ENCODE data around the gene VIT. TPM values are rescaled to one million over a fixed set of nuclear protein-coding genes. Genes with fewer than 3 reads are reported as not detected.

VIT gene
- total RNA-seq, 1 donor from 2014 or later: not detected

GRCh38 chr2:36677386-36677785 lies 19.1 kb upstream of the VIT start:
- H3K27me3 Mint-ChIP-seq (ENCODE audit: unreplicated experiment): peaks cover 1% of the 10 kb centered on the region
- no peaks in the 10 kb centered on the region for H3K4me1 Mint-ChIP-seq (ENCODE audit: low read depth, unreplicated experiment)
- no peaks in the 10 kb centered on the region for H3K9me3 Mint-ChIP-seq (ENCODE audit: unreplicated experiment)
- TF ChIP-seq CTCF (IDR thresholded peaks at IDR 0.05; ENCODE audit: partially characterized antibody, unreplicated experiment): no peak
- H3K27ac Mint-ChIP-seq (ENCODE audit: unreplicated experiment): no peak overlapping the region
- H3K4me3 Mint-ChIP-seq (ENCODE audit: unreplicated experiment): no peak overlapping the region
- DNase-seq: no peak
- peaks cover 5% of the 10 kb centered on the region for H3K36me3 Mint-ChIP-seq (ENCODE audit: unreplicated experiment)

- H3K4me1 Mint-ChIP-seq (ENCODE audit: low read depth, unreplicated experiment): no peaks in the 10 kb centered on the region
- no peak overlapping the region for H3K27ac Mint-ChIP-seq (ENCODE audit: unreplicated experiment)
- H3K27me3 Mint-ChIP-seq (ENCODE audit: unreplicated experiment): no peaks in the 10 kb centered on the region
- no peak overlapping the region for H3K4me3 Mint-ChIP-seq (ENCODE audit: unreplicated experiment)
- no peak for DNase-seq
- H3K9me3 Mint-ChIP-seq (ENCODE audit: unreplicated experiment): no peaks in the 10 kb centered on the region
- TF ChIP-seq CTCF (IDR thresholded peaks at IDR 0.05; ENCODE audit: partially characterized antibody, unreplicated experiment): no peak
- peaks cover 5% of the 10 kb centered on the region for H3K36me3 Mint-ChIP-seq (ENCODE audit: unreplicated experiment)
Measured at GRCh38 chr2:36677996-36678605, 18.4 kb upstream of the VIT start.

- Mint-ChIP-seq H3K4me3 (ENCODE audit: unreplicated experiment) (no peak overlapping the region), H3K9me3 (ENCODE audit: unreplicated experiment) (no peaks in the 10 kb centered on the region), H3K27ac (ENCODE audit: unreplicated experiment) (no peak overlapping the region), H3K27me3 (ENCODE audit: unreplicated experiment) (no peaks in the 10 kb centered on the region), H3K4me1 (ENCODE audit: low read depth, unreplicated experiment) (no peaks in the 10 kb centered on the region), H3K36me3 (ENCODE audit: unreplicated experiment) (peaks cover 5% of the 10 kb centered on the region)
- DNase-seq: no peak
- TF ChIP-seq CTCF (IDR thresholded peaks at IDR 0.05; ENCODE audit: partially characterized antibody, unreplicated experiment): no peak
Measured at GRCh38 chr2:36678856-36679255, 17.7 kb upstream of the VIT start.

GRCh38 chr2:36680012-36680411 lies 16.5 kb upstream of the VIT start:
- no peaks in the 10 kb centered on the region for H3K4me1 Mint-ChIP-seq (ENCODE audit: low read depth, unreplicated experiment)
- TF ChIP-seq CTCF (IDR thresholded peaks at IDR 0.05; ENCODE audit: partially characterized antibody, unreplicated experiment): no peak
- H3K4me3 Mint-ChIP-seq (ENCODE audit: unreplicated experiment): no peak overlapping the region
- H3K36me3 Mint-ChIP-seq (ENCODE audit: unreplicated experiment): peaks cover 5% of the 10 kb centered on the region
- DNase-seq: no peak
- H3K9me3 Mint-ChIP-seq (ENCODE audit: unreplicated experiment): no peaks in the 10 kb centered on the region
- peaks cover 3% of the 10 kb centered on the region for H3K27me3 Mint-ChIP-seq (ENCODE audit: unreplicated experiment)
- H3K27ac Mint-ChIP-seq (ENCODE audit: unreplicated experiment): no peak overlapping the region

- DNase-seq: no peak
- Mint-ChIP-seq H3K4me1 (ENCODE audit: low read depth, unreplicated experiment) (no peaks in the 10 kb centered on the region), H3K27me3 (ENCODE audit: unreplicated experiment) (peaks cover 3% of the 10 kb centered on the region), H3K4me3 (ENCODE audit: unreplicated experiment) (no peak overlapping the region), H3K27ac (ENCODE audit: unreplicated experiment) (no peak overlapping the region), H3K36me3 (ENCODE audit: unreplicated experiment) (peaks cover 5% of the 10 kb centered on the region), H3K9me3 (ENCODE audit: unreplicated experiment) (no peaks in the 10 kb centered on the region)
- TF ChIP-seq CTCF (IDR thresholded peaks at IDR 0.05; ENCODE audit: partially characterized antibody, unreplicated experiment): no peak
Measured at GRCh38 chr2:36682562-36682961, 13.9 kb upstream of the VIT start.
